SH-SY5Y (cell line): ENCODE results near the gene KIF13A.

Experiments
- GATA2 ChIP-seq: IDR thresholded peaks from 2 replicates; pipeline ENCODE4 v1.6.1; 2011; ENCODE audit warnings: mild to moderate bottlenecking, low read depth, low read length
- GATA3 ChIP-seq: IDR thresholded peaks from 2 replicates; pipeline ENCODE4 v1.6.1; 2011; ENCODE audit warnings: low read depth, mild to moderate bottlenecking, low read length, moderate library complexity

- TF ChIP-seq GATA3 (no peak), GATA2 (no peak)
Measured at GRCh38 chr6:17835784-17836183, 151.7 kb downstream of the KIF13A start.
